Measurements from ENCODE around the gene UGT1A3.

Gene UGT1A3

GRCh38 chr2:233818639-233819621 lies 90.1 kb downstream of the UGT1A3 start:
- no peak for DNase-seq

GRCh38 chr2:233819884-233820773 lies 91.3 kb downstream of the UGT1A3 start:
- DNase-seq = no peak

- DNase-seq = no peak
Measured at GRCh38 chr2:233820774-233821105, 91.9 kb downstream of the UGT1A3 start.

GRCh38 chr2:233821196-233821595 lies 92.4 kb downstream of the UGT1A3 start:
- DNase-seq = no peak

GRCh38 chr2:233821709-233822100 lies 92.9 kb downstream of the UGT1A3 start:
- DNase-seq = no peak

GRCh38 chr2:233822101-233822771 lies 93.4 kb downstream of the UGT1A3 start:
- DNase-seq = no peak
